GM18867 (cell line): ENCODE data around the gene ARHGEF28.
A peak's percentile ranks its signal among the peaks of the same experiment; 100 is the strongest.

Experiments
- ATAC-seq: cut with Tn5 transposase; IDR thresholded peaks from one replicate; pipeline ENCODE4 v1.9.1; 2021; ENCODE audit warnings: mild to moderate bottlenecking, moderate library complexity; ENCODE audit not compliant: unreplicated experiment

Gene ARHGEF28

GRCh38 chr5:73893813-73894212 is 267.8 kb downstream of the ARHGEF28 start:
- ATAC-seq, result no peak

- ATAC-seq, result no peak
These were observed 268.9 kb downstream of the ARHGEF28 start for GRCh38 chr5:73894860-73895259.

GRCh38 chr5:73895471-73895870 is 269.5 kb downstream of the ARHGEF28 start:
- no peak for ATAC-seq

GRCh38 chr5:73896097-73896496 is 270.1 kb downstream of the ARHGEF28 start:
- ATAC-seq, result no peak

- no peak for ATAC-seq
These were observed 270.7 kb downstream of the ARHGEF28 start for GRCh38 chr5:73896668-73897067.

GRCh38 chr5:73897893-73898292 is 271.9 kb downstream of the ARHGEF28 start:
- ATAC-seq, result no peak

- ATAC-seq, result peak; percentile 80
These were observed 273.1 kb downstream of the ARHGEF28 start for GRCh38 chr5:73899055-73899454.

GRCh38 chr5:73899916-73900315 is 273.9 kb downstream of the ARHGEF28 start:
- ATAC-seq, result no peak

- ATAC-seq, result no peak
These were observed 274.6 kb downstream of the ARHGEF28 start for GRCh38 chr5:73900566-73900965.

- ATAC-seq, result no peak
These were observed 275.0 kb downstream of the ARHGEF28 start for GRCh38 chr5:73901043-73901442.

GRCh38 chr5:73901455-73901854 is 275.5 kb downstream of the ARHGEF28 start:
- no peak for ATAC-seq

GRCh38 chr5:73902327-73903051 is 276.5 kb downstream of the ARHGEF28 start:
- no peak for ATAC-seq

GRCh38 chr5:73903169-73903568 is 277.2 kb downstream of the ARHGEF28 start:
- ATAC-seq, result no peak

GRCh38 chr5:73906277-73906676 is 280.3 kb downstream of the ARHGEF28 start:
- ATAC-seq, result no peak

GRCh38 chr5:73907164-73907563 is 281.2 kb downstream of the ARHGEF28 start:
- no peak for ATAC-seq

- no peak for ATAC-seq
These were observed 282.4 kb downstream of the ARHGEF28 start for GRCh38 chr5:73908395-73908794.

GRCh38 chr5:73908846-73909245 is 282.9 kb downstream of the ARHGEF28 start:
- ATAC-seq, result no peak

GRCh38 chr5:73909474-73909873 is 283.5 kb downstream of the ARHGEF28 start:
- no peak for ATAC-seq

GRCh38 chr5:73911761-73912393 is 285.9 kb downstream of the ARHGEF28 start:
- no peak for ATAC-seq

GRCh38 chr5:73912821-73913271 is 286.9 kb downstream of the ARHGEF28 start:
- ATAC-seq, result peak; percentile 78

- no peak for ATAC-seq
These were observed 288.0 kb downstream of the ARHGEF28 start for GRCh38 chr5:73913971-73914370.

- no peak for ATAC-seq
These were observed 289.3 kb downstream of the ARHGEF28 start for GRCh38 chr5:73915345-73915744.
